Astrocyte (in vitro differentiated cells and primary cell): ENCODE results near the gene NAB1. TPM values are rescaled to one million over a fixed set of nuclear protein-coding genes. Genes with fewer than 3 reads are reported as not detected.

Experiments
- DNase-seq: peaks from one replicate; pipeline ENCODE4 v3.0.0-alpha.2; 2010; ENCODE audit warnings: low read depth
- FAIRE-seq: peaks from 2 replicates; lab custom pipeline; 2011; peaks lifted over from hg19 to GRCh38; lab: Jason Lieb, UNC
- H2AFZ ChIP-seq: 2 replicates; pipeline ENCODE4 v1.6.0; 2012; ENCODE audit warnings: low read depth, low read length, inconsistent platforms
- H3K27ac ChIP-seq: 2 replicates; pipeline ENCODE4 v1.5.1; 2011; ENCODE audit warnings: low read depth, low read length, inconsistent platforms
- H3K27me3 ChIP-seq: 2 replicates; pipeline ENCODE4 v1.6.0; 2011; ENCODE audit warnings: low read length, inconsistent platforms; ENCODE audit not compliant: insufficient read depth
- H3K36me3 ChIP-seq: 2 replicates; pipeline ENCODE4 v1.5.1; 2011; ENCODE audit warnings: low read length, inconsistent platforms; ENCODE audit not compliant: insufficient read depth
- H3K4me1 ChIP-seq: 2 replicates; pipeline ENCODE4 v1.5.1; 2011; ENCODE audit warnings: low read length, inconsistent platforms; ENCODE audit not compliant: insufficient read depth
- H3K4me2 ChIP-seq: 2 replicates; pipeline ENCODE4 v1.6.0; 2012; ENCODE audit warnings: low read length, inconsistent platforms
- H3K4me3 ChIP-seq: 2 replicates; pipeline ENCODE4 v1.5.1; 2011; ENCODE audit warnings: low read depth, mild to moderate bottlenecking, low read length, inconsistent platforms; ENCODE audit not compliant: insufficient read depth
- H3K79me2 ChIP-seq: 2 replicates; pipeline ENCODE4 v1.6.0; 2012; ENCODE audit warnings: mild to moderate bottlenecking, low read length, inconsistent platforms; ENCODE audit not compliant: insufficient read depth
- H3K9ac ChIP-seq: 2 replicates; pipeline ENCODE4 v1.6.0; 2012; ENCODE audit warnings: mild to moderate bottlenecking, low read length, inconsistent platforms
- H3K9me3 ChIP-seq: 2 replicates; pipeline ENCODE4 v1.5.1; 2012; ENCODE audit warnings: low read depth, mild to moderate bottlenecking, low read length, inconsistent platforms; ENCODE audit not compliant: insufficient read depth
- H4K20me1 ChIP-seq: 2 replicates; pipeline ENCODE4 v1.6.0; 2012; ENCODE audit warnings: low read length, inconsistent platforms; ENCODE audit not compliant: insufficient read depth
- H3K27ac Mint-ChIP-seq: one replicate; pipeline ENCODE4 v1.8.0; 2021; ENCODE audit warnings: mild to moderate bottlenecking, mixed read lengths; ENCODE audit not compliant: unreplicated experiment
- H3K27me3 Mint-ChIP-seq: one replicate; pipeline ENCODE4 v1.8.0; 2021; ENCODE audit warnings: low read depth, mixed read lengths; ENCODE audit not compliant: unreplicated experiment
- H3K36me3 Mint-ChIP-seq: one replicate; pipeline ENCODE4 v1.8.0; 2021; ENCODE audit warnings: low read depth, mixed read lengths; ENCODE audit not compliant: unreplicated experiment
- H3K4me1 Mint-ChIP-seq: one replicate; pipeline ENCODE4 v1.8.0; 2021; ENCODE audit warnings: low read depth, mixed read lengths; ENCODE audit not compliant: unreplicated experiment
- H3K4me3 Mint-ChIP-seq: one replicate; pipeline ENCODE4 v1.8.0; 2021; ENCODE audit warnings: mild to moderate bottlenecking, moderate library complexity, mixed read lengths; ENCODE audit not compliant: unreplicated experiment
- H3K9me3 Mint-ChIP-seq: one replicate; pipeline ENCODE4 v1.8.0; 2021; ENCODE audit warnings: mild to moderate bottlenecking, mixed read lengths; ENCODE audit not compliant: unreplicated experiment
- CTCF ChIP-seq: IDR thresholded peaks from 2 replicates; pipeline ENCODE4 v1.5.1; 2011; ENCODE audit warnings: low read depth, mild to moderate bottlenecking, inconsistent platforms, low read length, moderate library complexity; ENCODE audit not compliant: insufficient read depth
- EZH2 ChIP-seq: IDR thresholded peaks from 2 replicates; pipeline ENCODE4 v1.6.1; 2012; ENCODE audit warnings: mild to moderate bottlenecking, low read length, inconsistent platforms; ENCODE audit not compliant: insufficient read depth
- total RNA-seq: library from RNA; stranded (reverse); gene quantifications from 2 replicates; pipeline ENCODE4 v1.2.1, GENCODE V29; 2021

NAB1 gene
- total RNA-seq, 1 donor from 2014 or later, result 25.4 TPM

GRCh38 chr2:190679391-190679790 is 30.5 kb downstream of the NAB1 start:
- H3K27me3 Mint-ChIP-seq, result no peaks in the 10 kb centered on the region
- Histone ChIP-seq H3K9me3 (no peaks in the 10 kb centered on the region), H3K36me3 (peaks cover 2% of the 10 kb centered on the region), H4K20me1 (peaks cover 3% of the 10 kb centered on the region), H3K9ac (no peak overlapping the region), H3K27me3 (no peaks in the 10 kb centered on the region), H3K4me1 (peaks cover 4% of the 10 kb centered on the region), H3K4me3 (no peak overlapping the region), H3K79me2 (no peaks in the 10 kb centered on the region), H3K27ac (no peak overlapping the region), H3K4me2 (no peak overlapping the region), H2AFZ (no peak overlapping the region)
- no peaks in the 10 kb centered on the region for H3K9me3 Mint-ChIP-seq
- TF ChIP-seq CTCF (no peak), EZH2 (no peak)
- no peak overlapping the region for H3K27ac Mint-ChIP-seq
- H3K4me3 Mint-ChIP-seq, result no peak overlapping the region
- H3K36me3 Mint-ChIP-seq, result peaks cover 6% of the 10 kb centered on the region
- no peak for FAIRE-seq
- H3K4me1 Mint-ChIP-seq, result peaks cover 44% of the 10 kb centered on the region
- DNase-seq, result no peak

- Histone ChIP-seq H3K4me3 (no peak overlapping the region), H2AFZ (no peak overlapping the region), H3K9me3 (no peaks in the 10 kb centered on the region), H3K9ac (no peak overlapping the region), H3K4me1 (peaks cover 4% of the 10 kb centered on the region), H4K20me1 (peaks cover 3% of the 10 kb centered on the region), H3K79me2 (no peaks in the 10 kb centered on the region), H3K4me2 (no peak overlapping the region), H3K27me3 (no peaks in the 10 kb centered on the region), H3K36me3 (peaks cover under 1% of the 10 kb centered on the region), H3K27ac (no peak overlapping the region)
- Mint-ChIP-seq H3K4me3 (no peak overlapping the region), H3K9me3 (no peaks in the 10 kb centered on the region), H3K27me3 (no peaks in the 10 kb centered on the region), H3K36me3 (peaks cover 6% of the 10 kb centered on the region), H3K4me1 (peaks cover 44% of the 10 kb centered on the region), H3K27ac (no peak overlapping the region)
- FAIRE-seq, result no peak
- DNase-seq, result no peak
- TF ChIP-seq CTCF (peak; percentile 29), EZH2 (no peak)
These were observed 31.1 kb downstream of the NAB1 start for GRCh38 chr2:190679813-190680591.

- Mint-ChIP-seq H3K4me3 (no peak overlapping the region), H3K4me1 (peaks cover 38% of the 10 kb centered on the region), H3K36me3 (peaks cover 6% of the 10 kb centered on the region), H3K27ac (no peak overlapping the region), H3K9me3 (no peaks in the 10 kb centered on the region), H3K27me3 (no peaks in the 10 kb centered on the region)
- Histone ChIP-seq H3K4me1 (peaks cover 4% of the 10 kb centered on the region), H2AFZ (no peak overlapping the region), H3K4me2 (peak overlapping the region; percentile 46), H3K9ac (no peak overlapping the region), H3K9me3 (no peaks in the 10 kb centered on the region), H3K4me3 (no peak overlapping the region), H3K36me3 (peaks cover 2% of the 10 kb centered on the region), H4K20me1 (peaks cover 3% of the 10 kb centered on the region), H3K27ac (no peak overlapping the region), H3K27me3 (no peaks in the 10 kb centered on the region), H3K79me2 (no peaks in the 10 kb centered on the region)
- no peak for TF ChIP-seq CTCF
- peak; percentile 60 for DNase-seq
- no peak for FAIRE-seq
These were observed 33.3 kb downstream of the NAB1 start for GRCh38 chr2:190682168-190682567.
